Erythroblast (primary cell): ENCODE results near the gene CACNA1A.

Source experiments
- GATA1 ChIP-seq: IDR thresholded peaks from 2 replicates; pipeline ENCODE4 v1.6.1; 2011; ENCODE audit warnings: low read depth, mild to moderate bottlenecking, control low read depth, low read length, moderate library complexity
- POLR2A ChIP-seq: IDR thresholded peaks from 2 replicates; pipeline ENCODE4 v1.6.1; 2011; ENCODE audit warnings: mild to moderate bottlenecking, low read length

- TF ChIP-seq POLR2A (no peak), GATA1 (no peak)
Measured at GRCh38 chr19:13499692-13500091, 6.6 kb downstream of the CACNA1A start.
